ENCODE data around the gene AFAP1.

Gene AFAP1

GRCh38 chr4:7801001-7801400, 138.7 kb downstream of the AFAP1 start:
- DNase-seq = no peak

- no peak for DNase-seq
Observed at GRCh38 chr4:7800410-7800809, 139.3 kb downstream of the AFAP1 start.

GRCh38 chr4:7799736-7800135, 139.9 kb downstream of the AFAP1 start:
- DNase-seq = no peak

- no peak for DNase-seq
Observed at GRCh38 chr4:7799306-7799705, 140.4 kb downstream of the AFAP1 start.

GRCh38 chr4:7798178-7798995, 141.3 kb downstream of the AFAP1 start:
- no peak for DNase-seq

- DNase-seq = no peak
Observed at GRCh38 chr4:7797330-7797729, 142.3 kb downstream of the AFAP1 start.

- no peak for DNase-seq
Observed at GRCh38 chr4:7795983-7796382, 143.7 kb downstream of the AFAP1 start.

- no peak for DNase-seq
Observed at GRCh38 chr4:7793186-7793585, 146.5 kb downstream of the AFAP1 start.

- DNase-seq = no peak
Observed at GRCh38 chr4:7792616-7793015, 147.0 kb downstream of the AFAP1 start.

- no peak for DNase-seq
Observed at GRCh38 chr4:7790999-7791398, 148.7 kb downstream of the AFAP1 start.

GRCh38 chr4:7790023-7790422, 149.6 kb downstream of the AFAP1 start:
- no peak for DNase-seq

GRCh38 chr4:7788694-7789425, 150.8 kb downstream of the AFAP1 start:
- DNase-seq = no peak

- DNase-seq = no peak
Observed at GRCh38 chr4:7788193-7788592, 151.5 kb downstream of the AFAP1 start.

GRCh38 chr4:7787681-7788141, 151.9 kb downstream of the AFAP1 start:
- DNase-seq = no peak

GRCh38 chr4:7787067-7787466, 152.6 kb downstream of the AFAP1 start:
- DNase-seq = no peak

GRCh38 chr4:7786517-7786916, 153.1 kb downstream of the AFAP1 start:
- DNase-seq = no peak

- no peak for DNase-seq
Observed at GRCh38 chr4:7786040-7786439, 153.6 kb downstream of the AFAP1 start.

- DNase-seq = no peak
Observed at GRCh38 chr4:7785017-7785416, 154.6 kb downstream of the AFAP1 start.

GRCh38 chr4:7784131-7784870, 155.4 kb downstream of the AFAP1 start:
- DNase-seq = no peak

GRCh38 chr4:7783541-7783940, 156.1 kb downstream of the AFAP1 start:
- no peak for DNase-seq

GRCh38 chr4:7782783-7783182, 156.9 kb downstream of the AFAP1 start:
- no peak for DNase-seq

GRCh38 chr4:7781993-7782392, 157.7 kb downstream of the AFAP1 start:
- DNase-seq = no peak

- DNase-seq = no peak
Observed at GRCh38 chr4:7781366-7781765, 158.3 kb downstream of the AFAP1 start.
